GM21360 (cell line): ENCODE measurements around the gene HOXD8.

Source experiments
- ATAC-seq: cut with Tn5 transposase; IDR thresholded peaks from one replicate; pipeline ENCODE4 v1.9.1; 2021; ENCODE audit warnings: mild to moderate bottlenecking, moderate library complexity; ENCODE audit not compliant: unreplicated experiment

Gene HOXD8

DNA sequence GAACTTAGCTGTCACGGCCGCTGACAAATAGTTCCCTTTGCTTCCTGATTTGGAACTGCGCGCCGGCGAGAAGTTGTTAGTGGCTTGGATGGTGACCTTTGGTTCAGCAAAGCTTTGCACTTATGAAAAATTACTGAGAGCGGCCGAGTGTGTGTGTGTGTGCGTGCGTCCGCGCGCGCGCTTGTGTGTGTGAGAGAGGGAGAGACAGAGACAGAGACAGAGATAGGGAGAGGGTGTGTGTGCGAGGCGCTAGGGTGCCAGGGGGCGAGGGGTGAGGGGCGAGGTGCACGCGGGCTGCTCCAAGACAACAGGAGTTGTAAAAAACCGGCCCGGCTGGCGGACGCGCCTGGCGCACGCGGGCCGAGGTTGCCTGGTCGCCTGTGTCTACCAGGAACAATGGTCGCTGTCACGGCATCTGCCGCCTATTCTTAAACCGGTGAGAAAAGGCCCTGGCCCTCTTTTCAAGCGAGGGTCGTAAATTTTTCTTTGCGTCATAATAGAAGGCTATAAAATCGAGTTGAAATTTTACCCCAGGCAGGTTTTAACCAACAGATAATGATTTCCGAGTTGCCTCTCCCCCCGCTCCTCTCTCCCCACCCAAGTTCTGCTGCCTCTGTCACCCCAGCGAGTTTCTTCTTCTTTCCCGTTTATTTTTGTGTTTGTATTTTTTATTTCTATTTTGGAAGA lies 28.1 kb downstream of the HOXD8 start:
- ATAC-seq, result no peak

DNA sequence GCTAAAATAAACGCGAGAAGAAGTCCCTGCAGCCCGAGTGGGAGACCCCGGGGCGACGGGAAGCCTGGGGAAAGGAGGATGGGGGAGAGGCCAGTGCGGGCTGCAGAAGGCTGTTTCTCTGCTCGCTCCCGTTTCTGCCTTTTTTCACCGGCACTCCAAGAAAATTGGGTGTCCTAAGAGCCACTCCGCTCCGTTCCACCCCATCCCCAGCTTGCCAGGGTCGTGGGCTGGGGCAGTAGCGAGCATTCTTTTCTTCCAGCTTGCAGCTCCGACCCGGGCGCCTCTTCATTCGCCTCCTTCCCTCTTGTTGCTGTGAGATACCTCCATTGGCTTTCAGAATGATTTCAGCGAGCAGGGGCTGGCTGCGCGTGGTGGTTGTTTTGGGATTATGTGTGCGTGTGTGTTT lies 28.7 kb downstream of the HOXD8 start:
- ATAC-seq, result no peak

DNA sequence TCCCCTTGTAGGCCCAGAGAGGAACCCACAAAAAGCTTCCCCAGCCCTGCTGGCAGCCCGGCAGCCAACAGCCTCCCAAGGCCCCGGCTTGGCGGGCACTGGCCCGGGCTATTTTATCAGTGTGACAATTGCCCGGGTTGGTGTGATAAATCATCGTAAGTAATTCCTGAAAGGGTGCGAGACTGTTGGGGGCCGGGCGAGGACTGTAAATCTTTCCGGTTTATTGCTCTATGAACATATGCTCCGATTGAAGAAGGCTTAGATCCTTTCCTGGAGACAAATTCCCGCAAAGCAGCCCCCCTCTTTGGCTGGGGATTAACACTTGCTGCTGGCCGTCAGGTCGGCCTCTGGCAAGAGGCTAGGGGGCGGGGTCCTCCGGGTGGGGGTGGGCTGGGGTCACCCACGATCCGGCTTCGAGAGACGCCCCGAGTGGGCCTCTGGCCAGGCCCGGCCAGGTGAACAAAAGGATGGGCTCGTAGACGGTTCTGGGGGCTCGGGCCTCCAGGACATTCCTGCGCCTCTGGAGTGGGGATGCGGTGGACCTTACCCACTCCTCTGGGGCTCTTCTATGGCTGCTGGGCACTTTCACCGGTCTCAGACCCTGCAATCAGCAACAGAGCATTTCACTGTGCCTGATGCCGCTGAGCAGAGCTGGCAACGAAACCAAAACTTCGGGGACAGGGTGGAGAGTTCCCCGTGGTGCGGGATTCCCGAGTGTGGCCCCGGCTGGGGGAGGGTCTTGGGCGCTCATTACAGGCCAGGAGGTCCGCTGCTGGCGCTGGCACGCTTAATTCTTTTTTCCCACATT lies 29.6 kb downstream of the HOXD8 start:
- no peak for ATAC-seq

DNA sequence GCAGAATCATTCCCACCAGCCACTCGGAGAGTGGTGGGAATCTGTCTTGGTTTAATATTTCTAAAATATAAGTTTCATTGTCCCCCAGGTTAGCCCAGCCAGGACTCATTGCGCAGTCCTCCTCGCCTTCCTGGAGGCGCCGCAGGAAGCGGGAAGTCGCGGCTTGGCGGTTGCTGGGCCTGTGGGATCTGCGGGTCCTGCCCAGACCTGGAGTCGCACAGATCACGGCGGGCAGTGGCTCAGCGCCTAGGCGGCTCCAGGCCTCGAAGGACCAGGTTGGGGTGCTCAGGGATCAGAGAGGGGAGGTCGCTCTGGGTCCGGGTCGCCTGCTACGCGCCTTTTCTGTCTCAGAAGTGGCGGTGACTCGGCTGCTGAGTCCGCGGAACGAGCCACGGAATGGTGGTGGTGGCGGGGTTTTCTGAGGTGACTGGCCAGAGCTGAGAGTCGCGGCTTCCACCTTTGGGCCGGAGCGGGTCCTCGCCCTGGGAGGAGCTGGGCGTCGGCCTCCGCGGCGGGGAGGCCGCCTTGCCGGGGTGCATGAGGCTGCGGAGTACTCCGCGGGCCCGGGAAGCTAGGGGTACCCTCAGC lies 30.3 kb downstream of the HOXD8 start:
- no peak for ATAC-seq

DNA sequence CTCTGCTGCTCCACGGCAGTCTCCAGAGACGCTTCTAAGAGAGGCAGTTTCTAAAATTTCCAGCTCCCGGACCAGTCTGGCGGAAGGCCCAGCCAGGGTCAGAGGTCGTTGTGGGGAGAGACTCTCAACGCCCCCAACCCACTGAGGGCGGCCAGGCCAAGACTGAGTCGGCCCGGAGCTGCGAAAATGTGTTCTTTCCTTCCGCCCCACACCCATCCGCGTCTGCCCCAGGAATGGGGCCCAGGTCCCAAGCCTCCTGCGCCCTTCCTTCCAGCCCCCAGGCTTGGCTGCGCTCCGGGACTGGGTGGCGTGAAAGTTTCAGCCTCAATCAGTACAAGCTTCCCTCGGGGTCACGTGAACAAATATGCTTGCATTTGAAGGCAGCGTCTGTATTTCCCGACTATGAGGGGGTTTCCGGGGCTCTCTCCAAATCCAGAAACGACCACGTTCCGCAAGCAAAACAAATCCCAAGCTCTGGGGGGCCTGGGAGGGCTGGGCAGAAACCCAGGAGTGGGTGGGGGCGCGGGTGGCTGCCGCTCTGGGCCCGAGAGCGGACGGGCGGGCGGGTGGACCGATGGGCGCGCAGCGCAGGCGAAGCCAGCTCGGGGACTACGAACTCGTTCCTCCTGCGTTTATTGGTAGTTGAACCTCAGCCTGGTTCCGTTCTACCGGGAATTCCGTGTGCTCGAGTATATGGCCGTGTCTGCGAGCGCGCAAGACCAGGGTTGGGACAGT lies 30.9 kb downstream of the HOXD8 start:
- ATAC-seq, result no peak

DNA sequence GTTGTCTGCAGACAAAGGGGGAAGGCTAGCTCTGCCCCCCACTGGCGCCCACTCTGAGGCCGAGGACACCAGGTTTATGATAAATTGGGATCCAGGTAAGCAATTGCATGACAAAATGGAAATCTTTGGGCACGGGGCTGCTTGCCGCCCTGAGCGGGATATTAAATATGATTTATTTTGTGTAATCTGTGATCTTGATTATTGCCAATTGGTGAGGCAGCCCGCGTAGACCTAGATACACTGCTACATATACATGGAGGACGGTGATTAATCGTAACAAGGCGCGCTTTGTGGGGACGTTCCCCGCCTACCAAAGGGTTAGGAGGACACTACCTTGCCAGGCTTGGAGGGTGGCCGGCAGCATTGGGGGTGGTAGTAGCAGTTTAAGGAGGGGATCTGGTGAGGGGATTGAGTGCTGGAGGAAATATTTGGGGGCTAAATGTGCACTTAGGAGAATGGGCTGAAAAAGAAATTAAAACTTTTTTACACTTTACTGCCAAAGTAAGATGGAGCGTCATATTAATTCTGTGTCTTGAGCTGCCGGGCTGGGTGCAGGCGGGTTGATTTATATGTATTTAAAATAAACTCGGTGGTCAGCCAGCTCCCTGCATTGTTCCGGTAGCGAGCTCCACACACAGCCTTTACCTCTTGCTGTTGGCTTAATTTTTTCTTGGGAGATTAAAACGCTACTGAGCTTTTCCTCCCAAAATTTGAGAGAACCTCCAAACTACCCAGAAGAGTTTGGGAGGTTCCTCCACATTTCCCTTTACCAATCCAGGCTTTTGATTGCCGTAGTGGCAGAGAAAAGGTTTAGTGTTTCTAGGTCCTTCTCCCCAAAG lies 31.7 kb downstream of the HOXD8 start:
- no peak for ATAC-seq

DNA sequence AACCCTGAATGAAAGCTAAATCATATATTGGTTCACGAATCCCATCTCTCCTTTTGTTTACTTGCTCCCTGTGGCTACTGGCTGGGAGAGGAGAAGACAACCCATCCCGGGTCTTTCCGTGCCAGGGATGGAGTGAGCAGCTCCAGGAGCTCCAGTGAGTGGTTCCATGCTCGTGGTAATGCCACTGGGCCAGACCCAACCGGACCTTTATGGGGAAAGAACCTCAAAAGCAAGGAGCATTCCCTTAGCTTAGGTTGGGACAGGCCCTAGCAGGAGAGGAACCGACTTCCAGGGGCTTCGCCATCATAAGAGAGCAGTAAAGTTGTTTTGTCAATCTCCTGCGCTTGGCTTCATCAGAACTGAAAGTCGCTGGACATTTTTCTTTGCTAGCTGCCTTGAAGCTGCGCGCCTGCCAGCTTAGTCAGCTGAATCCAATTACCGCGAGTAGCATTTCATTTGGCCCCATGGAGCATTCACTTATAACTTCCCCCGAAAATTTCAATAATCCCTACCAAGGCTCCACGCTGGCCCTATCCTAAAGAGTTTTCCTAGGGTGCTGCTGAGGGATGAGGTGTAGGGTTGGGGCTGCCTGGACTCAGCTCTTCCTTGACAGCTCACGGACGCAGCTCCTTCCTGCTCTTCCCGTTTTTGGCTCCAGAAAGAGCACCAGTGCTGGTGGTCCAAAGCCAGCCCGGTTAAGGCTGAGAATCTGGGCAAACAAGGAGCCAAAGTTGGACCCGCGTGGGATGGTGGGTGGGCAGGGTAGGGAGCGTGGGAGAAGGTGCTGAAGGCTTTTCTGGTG lies 32.5 kb downstream of the HOXD8 start:
- ATAC-seq, result no peak

DNA sequence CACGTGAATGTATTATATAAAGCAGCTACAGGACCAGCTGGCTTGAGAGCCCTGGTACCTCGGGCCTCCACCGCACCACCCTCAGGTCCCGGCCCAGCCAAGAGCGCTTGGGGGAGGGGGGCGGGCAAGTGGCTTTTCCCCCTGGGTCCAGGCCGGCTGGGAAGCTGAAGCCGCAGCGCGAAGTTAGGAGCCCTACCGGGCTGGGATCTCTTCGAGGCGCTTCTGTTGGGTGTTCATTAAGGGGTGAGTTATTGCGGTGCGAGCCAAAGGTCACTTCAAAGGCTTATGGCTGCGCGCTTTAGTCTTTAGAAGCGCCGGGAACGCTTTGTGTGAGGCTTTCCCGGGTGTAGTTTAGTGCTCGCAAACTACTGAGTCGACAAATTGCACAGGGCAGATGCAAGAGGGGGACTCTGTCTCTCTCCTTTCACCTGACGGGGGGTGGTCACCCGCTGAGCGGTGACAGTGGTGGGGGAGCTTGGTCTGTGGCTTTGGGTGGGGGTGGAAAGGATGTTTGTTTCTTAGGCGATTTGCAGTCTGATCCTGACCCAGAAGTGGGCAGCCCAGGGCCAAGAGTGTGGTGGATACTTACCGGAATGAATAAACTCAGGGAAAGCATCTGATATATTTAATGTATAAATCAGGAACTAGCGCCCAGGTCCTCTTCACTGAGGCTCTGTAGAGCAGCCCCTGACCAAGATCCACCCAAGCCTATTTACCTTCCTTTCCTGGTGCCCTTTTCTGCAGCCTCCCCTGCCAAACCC lies 33.6 kb downstream of the HOXD8 start:
- ATAC-seq, result no peak

DNA sequence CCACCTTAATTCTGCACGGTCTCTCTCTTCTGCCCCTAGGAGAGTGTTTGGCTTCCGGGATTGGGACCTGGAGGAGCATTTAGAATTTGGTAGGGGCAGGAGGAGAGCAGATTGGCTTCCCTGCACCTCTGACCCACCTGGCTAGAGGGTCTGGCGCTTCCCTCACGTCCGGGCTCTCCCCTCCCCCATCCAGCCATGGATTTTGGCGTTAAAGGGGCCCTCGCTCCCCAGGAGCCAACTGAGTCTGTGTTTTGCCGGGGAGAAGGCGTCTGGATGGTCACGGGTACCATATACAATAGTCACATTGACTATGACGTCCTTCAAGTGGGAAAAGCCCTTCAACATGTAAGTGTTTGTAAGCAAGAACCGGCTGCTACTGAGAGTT lies 34.2 kb downstream of the HOXD8 start:
- ATAC-seq, result no peak

DNA sequence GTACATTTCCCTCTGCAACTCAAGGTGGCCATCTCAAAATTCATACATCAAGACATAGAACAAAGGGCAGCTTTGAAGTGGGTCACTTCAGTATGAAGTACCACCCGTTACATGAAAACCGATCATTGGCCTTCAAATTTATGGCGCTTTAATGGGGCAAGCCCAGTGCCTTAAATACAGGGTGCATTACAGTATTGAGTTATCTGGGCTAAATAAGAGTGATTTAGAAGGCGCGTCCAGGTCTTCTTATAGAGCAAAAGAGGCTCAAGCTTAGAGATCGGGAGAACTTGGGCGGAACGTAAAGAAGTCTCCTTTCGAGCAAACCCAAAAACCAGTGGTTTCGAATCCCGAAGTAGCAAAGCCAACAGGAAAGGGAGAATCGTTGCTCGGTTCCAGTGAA lies 34.7 kb downstream of the HOXD8 start:
- no peak for ATAC-seq

DNA sequence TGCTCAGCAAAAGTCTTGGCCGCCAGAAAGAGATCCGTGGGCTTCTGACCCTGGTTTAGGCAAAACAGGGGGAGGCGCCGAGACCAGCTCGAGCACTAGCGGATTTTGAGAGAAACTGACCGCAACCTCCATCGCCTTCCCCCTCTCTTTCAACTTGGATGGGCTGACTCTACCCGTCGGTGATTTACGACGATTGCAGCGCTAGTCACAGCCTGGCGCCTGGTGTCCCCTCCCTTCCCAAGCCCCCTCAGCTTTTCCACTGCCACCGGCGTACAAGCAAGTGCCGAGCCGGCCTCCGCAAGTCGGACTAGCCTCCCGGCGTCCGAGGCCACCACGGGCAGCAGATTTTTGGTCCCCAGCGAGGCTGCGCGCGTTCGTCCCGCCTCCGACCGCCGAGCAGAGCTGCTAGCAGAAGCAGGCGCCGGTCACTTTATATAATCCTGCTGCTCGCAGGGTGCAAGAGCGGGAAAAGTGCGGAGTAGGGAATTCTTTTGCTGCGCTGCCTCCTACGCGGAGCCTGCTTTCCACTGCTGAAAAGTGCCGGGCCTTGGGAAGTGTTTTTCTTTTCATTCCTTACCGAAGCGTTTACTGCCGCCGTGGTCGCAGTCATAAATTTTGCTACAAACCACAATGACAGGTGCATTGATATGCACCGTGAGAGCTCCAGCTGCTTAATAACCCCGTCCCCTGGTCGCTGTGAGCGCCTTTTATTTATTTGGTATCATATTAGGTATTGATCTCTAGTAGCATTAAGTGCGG lies 35.3 kb downstream of the HOXD8 start:
- ATAC-seq, result no peak

DNA sequence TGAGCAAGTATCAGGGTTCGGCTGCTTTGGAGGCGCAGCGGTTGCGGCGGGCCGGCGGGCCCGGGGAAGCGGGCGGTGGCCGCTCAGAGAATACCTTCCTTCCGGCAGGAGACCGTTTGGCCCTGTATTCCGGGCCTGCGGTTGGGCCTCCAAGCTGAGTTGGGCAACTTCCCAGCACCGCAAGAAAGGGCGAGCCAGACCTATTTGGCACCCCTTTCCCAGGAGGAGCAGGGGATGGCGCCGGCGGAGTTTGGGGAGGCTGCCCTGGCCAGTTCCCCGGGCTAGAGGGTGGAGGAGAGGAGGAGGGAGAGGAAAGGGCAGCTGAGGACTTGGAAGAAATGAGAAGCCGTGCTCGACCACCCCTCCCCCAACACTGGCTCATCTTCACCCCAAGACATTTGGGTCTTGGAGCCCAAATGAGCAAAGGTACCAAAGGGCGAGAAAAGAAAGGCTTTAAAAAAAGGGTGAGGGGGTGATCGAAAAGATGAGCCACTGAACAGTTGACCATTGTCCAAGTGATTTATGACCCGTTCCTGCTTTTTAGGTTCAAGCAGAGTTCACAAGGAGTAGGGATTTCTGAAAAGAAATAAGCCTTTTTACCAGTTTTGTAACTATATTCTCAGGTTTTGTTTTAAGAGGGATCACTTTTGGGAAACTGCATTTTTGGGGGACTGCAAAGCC lies 36.0 kb downstream of the HOXD8 start:
- no peak for ATAC-seq

DNA sequence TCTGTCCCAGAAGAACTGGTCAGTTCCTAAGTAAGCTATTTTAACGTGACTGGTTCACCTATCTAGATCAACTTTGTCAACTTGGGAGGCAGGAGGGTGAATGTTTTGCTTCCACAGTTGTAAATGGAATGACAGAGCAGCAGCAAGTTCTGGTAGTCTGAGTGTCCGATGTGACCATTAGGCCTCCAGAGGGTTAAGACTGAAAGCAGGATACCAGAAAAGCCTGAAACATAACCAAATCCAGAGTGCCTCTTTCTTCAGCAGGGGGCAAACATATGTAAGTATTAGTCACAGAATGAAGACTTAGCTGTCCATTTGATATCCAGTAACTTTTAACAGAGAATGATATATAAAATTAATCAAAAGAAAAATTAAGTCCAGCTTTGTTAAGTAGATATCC lies 36.8 kb downstream of the HOXD8 start:
- ATAC-seq, result no peak

DNA sequence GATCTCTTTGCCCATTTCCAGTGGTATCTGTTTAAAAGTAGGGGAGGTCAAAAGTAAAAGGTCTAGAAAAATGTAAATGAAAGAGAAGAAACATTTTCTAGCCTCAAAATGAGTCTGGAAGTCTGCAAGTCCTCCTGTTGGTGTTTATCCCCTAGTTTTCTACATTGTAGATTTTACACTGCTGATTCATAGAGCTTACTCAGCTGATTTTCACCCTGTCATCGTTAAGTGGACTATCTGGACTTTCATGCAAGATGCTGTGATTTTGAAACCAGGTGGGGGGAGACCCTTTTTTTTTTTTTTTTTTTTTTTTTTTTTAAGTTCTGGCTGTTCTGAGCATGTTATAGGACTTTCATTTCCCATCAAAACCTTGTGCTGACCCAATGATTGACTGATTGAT lies 37.9 kb downstream of the HOXD8 start:
- ATAC-seq, result no peak

DNA sequence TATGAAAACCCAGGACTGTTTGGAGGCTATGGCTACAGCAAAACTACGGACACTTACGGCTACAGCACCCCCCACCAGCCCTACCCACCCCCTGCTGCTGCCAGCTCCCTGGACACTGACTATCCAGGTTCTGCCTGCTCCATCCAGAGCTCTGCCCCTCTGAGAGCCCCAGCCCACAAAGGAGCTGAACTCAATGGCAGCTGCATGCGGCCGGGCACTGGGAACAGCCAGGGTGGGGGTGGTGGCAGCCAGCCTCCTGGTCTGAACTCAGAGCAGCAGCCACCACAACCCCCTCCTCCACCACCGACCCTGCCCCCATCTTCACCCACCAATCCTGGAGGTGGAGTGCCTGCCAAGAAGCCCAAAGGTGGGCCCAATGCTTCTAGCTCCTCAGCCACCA lies 39.7 kb downstream of the HOXD8 start:
- ATAC-seq, result no peak

DNA sequence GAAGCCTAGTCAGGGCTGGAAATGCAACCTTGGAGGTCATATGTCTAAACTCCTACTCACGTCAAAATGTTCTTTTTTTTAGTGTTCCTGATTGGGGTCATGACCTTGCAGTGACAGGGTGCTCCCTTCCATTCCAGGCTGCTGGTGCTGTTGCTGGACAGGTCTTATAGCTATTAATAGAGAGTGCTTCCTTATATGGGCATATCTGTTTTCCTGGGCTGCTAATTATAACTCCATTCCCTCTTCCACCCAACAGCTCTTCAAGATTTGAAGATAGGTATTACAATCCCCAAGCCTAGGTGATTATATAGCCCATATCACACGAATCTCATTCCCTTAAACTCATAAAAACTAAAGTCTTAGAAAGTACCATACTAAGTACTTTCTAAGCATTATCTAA lies 40.2 kb downstream of the HOXD8 start:
- no peak for ATAC-seq

DNA sequence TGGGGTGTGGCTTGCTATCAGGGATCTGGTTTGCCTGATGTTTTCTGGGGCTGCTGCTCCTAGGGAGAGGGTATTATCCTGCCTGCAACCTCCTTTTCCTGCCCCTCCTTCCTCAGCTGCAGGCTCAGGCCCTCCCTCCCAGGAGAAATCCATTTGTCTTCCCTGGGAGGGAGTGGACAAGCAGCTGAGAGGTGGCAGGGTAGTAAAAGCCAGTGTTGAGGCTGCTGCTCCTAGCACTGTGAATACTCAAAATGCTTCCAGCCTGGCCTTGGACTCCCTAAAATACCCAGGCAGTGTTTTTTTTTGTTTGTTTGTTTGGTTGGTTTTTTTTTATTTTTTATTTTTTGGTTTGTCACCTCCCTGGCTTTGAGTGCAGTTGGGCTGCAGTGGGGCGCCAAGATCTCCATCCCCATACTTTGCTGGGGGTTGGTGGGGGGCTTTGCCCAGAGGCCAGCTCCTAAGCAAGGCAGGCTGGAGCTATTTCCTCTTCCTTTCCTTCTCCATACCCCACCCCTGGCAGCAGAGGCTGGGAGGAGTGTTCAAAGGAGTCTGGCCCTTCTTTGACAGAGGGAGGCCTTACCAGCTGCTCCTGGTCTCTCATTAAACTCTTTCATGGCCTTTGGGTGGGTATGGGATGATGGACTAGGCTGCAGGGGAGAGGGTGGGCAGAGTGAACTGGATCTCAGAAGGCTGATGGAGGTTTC lies 41.2 kb downstream of the HOXD8 start:
- ATAC-seq, result no peak
